HG03139 (cell line): Measurements from ENCODE around the gene SLC48A1.

Source experiments
- ATAC-seq: cut with Tn5 transposase; IDR thresholded peaks from one replicate; pipeline ENCODE4 v1.9.1; 2021; ENCODE audit not compliant: unreplicated experiment

The SLC48A1 gene

DNA sequence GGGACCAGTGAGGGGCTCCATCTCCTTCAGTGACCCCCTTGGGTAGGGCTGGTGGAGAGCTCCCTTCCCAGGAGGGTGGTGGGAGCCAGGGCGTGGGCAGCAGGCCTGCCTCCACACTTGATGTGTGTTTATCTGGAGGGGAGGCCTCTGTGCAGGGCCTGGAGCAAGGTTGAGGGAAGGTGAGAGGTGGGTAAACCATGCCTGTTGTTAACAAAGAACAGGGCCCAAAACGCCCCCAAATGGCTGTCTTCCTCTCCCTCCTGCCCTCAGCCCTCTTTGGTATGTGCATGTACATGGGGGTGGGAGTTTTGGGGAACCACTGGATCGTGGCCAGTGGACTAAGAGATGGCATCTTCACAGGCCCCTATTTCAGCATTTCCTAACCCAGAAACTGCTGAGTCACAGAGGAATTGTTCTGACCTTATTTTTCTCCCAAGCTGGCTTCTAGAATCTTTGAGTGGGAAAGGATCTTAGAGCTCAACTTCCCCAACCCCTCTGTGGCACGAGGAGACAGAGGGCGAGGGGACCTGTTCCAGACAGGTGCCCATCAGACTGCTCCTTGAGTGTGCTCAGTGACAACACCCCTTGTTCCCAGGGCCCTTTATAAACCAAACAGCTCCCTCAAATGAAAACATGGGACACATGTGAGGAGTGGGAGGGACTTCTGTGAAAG is 3.6 kb downstream of the SLC48A1 start:
- ATAC-seq, result no peak

- ATAC-seq, result no peak
Observed at GRCh38 chr12:47777151-47777550, 4.1 kb downstream of the SLC48A1 start.

DNA sequence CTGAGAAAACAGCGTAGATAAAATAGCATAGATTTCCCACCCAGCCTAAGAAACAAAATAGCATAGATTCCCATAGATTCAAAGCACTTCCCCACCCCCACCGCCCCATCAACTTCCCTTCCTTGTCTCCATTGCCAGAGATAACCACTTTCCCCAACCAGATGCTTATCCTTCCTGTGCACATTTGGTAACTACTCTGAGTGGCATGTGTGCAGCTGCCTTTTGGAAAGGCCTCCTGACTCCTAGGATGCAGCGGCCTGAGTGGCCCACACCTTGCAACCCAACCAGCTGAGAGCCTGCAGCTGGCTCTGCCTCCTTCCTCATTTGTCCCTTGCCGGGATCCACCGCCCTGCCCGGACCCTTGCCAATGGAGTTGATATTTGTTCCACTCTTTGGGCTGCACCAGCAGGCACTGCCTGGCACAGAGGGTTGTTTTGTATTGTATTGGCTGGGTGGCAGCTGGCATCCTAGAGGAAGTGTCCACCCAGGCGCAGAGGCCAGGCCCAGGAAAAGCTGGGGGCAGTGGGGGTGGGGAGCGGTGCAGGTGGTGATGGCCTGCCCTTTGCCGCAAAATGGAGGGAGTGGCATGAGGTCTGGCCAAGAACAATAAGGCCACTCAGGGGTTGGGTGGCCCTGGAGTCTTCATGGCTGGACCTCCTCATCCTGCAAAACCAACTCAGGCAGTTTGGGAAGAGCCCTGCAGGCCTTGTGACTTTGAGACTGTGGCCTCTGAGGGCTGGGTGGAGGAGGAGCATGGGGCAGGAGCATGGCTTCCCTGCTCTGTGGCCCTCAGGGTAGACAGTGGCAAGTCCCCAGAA is 4.9 kb downstream of the SLC48A1 start:
- ATAC-seq, result no peak

DNA sequence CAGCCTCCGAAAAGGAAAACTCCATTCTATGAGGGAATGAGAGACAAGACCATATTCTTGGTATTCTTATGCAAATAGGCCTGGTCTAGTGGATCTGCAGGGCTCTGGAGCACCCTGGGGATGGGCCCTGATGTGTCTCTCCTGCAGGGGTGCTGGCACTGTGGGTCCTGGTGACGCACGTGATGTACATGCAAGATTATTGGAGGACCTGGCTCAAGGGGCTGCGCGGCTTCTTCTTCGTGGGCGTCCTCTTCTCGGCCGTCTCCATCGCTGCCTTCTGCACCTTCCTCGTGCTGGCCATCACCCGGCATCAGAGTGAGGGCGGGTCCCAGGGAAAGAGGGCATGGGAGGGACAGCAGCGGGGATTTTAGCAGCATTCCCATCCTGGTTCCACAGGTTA is 5.8 kb downstream of the SLC48A1 start:
- ATAC-seq, result no peak

DNA sequence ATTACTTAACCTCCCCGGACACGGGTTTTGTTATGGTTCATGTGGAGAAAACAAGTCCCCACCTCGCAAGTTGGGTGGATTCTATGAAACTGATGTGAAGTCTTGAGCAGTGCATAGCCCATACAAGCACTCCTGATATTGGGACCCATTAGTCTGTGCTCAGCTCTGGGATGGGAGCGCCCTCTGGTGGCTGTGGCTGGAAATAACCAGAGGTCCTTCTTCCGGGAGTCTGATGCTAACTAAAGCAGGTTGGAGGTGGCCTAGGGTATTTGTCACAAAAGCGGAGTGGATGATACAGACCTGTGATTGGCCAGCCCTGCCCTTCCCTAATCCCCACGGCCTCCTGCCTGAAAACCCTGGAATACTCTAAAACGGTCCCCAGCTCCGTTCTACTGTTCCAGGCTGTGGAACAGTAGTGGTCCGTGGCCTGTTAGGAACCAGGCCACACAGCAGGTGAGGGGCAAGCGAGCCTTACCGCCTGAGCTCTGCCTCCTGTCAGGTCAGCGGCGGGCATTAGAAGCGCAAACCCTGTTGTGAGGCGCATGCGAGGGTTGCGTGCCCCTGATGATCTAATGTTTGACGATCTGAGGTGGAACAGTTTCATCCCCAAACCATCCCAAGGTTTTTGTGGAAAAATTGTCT is 6.4 kb downstream of the SLC48A1 start:
- ATAC-seq, result no peak

DNA sequence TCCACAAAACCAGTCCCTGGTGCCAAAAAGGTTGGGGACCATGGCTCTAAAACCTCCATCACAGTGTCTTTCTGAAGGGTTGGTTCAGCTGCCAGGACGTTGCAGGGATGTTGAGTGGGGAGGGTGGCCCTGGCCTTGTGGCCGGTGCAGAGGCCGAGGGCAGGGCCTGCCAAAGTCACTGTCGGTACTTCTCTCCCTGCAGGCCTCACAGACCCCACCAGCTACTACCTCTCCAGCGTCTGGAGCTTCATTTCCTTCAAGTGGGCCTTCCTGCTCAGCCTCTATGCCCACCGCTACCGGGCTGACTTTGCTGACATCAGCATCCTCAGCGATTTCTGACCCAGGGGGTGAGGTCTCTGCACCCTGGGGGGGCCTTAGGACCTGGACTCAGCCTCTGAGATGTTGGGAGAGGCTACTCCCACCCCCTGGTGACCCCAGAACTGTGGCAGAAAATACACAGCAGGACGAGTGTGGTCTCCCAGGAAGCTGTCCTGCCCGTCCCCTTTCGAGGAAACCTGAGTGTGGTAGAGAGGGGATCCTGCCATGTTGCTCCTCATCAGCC is 7.0 kb downstream of the SLC48A1 start:
- no peak for ATAC-seq

DNA sequence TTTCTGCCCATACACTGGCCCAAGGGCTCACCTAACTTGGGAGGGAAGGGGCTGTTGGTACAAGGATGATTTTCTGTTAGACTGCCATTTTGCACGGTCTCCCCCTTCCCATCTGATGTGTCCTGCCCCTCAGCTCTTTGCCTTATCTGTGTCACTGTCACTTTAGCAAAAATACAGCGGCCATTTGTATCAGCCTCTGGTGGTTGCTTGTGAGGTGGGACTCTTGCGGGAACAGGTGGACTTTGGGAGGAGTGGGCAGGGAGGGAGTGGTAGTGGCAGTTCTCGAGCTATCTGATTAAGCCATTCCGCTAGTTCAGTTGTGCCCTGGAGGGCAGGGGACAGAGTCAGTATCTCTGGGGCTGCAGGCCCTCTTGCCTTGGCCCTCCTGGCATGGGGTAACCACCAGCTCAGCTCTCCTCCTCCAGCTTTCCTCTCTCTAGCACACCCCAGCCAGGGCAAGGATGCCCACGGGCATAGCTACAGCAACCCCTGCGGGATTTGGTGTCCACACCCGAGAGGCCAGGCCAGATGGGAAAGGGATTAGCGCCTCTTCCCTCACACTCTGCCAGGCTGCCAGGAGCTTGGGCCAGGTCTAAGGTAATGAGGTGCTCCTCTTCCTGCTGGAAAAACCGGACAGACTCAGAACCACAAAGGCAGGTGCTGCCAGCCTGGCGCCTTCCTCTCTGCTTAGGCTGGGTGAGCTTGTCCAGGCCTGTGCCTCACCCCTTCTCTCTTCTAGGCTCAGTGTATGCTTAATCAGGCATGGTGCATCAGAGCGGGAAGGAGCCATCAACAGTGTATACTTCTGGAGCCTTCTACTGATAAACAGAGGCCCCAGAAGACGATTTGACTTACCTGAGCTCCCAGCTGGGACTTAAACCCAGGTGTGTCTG is 8.7 kb downstream of the SLC48A1 start:
- ATAC-seq, result no peak

- ATAC-seq, result no peak
Observed at GRCh38 chr12:47782372-47782770, 9.3 kb downstream of the SLC48A1 start.

DNA sequence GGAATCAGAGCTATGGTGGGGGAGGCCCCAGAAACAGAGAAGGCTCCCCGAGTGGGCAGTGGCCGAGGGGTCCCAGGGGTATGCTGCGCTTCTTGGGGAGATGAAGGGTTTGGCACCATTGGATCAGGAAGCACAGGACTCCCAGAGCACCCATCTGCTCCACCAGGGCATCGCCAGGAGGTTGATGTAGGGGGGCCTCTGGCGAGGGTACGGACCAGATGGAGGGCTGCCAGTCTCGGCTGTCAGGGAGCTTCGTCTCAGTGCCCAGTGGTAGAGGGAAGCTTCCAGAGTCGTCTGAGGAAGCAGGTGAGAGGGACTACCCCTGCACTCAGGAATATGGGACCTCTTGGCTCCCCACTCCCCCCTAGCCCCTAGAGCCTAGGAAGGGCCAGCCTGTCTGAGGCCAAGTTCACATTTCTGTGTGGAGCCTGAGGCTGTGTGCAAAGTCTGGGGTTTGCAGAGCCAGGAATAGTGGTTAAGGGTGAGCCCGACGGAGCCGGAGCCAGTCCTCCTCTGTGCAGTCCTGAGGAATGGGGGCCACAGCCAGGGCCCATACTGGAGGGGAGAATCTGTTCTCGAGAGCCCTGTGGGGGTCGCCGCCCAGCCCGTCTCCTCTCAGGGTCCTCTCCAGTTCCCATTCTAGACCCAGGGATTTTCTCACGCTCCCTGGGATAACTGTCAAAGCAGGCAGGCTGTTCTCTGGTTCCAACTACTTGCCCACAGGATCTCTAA is 10.2 kb downstream of the SLC48A1 start:
- no peak for ATAC-seq

DNA sequence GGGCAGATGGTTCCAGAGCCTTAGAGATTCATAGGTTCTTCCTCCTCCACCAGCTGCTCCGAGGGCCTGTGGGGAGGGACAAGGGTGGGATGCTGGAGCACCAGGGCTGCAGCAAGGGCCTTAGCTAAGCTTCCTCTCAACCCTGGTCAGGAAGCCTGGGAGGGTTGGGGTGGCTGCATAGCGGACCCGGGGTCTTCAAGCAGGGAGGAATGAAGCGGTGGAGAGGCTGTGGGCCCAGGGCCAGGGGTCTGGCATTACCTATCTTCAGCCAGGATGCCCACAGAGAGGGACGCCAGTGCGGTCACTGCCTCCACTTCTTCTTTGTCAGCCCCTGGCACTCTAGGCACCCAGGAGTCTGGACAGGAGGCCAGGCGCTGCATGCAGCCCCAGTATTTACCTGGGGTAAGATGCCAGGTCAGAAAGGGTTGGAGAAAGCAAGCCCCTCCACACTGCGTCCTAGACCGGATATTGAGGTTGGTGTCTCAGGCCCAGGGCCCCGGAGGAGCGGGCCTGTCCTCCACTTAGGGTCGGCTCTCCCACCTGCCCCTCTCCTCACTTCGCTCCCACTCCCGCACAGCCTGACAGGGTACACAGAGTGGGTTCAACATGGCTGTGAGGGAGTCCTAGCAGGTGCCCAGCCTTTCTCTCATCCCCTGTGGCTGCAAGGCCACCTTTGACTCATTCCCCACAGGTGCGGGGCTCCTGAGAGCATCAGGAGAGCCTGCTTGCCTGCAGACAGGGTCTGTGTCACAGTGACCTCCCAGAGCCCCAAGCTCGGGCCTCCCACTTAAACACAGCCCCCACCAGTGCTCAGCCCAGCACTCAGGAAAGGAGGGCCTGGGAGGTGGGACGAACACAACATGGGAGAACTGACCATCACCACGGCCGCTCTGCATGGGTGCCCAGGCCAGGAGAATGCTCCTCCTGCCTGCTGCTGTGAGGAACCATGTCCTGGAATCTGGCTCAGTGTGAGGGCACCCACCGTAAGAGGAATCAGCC is 11.1 kb downstream of the SLC48A1 start:
- no peak for ATAC-seq

- ATAC-seq, result no peak
Observed at GRCh38 chr12:47785036-47785886, 12.2 kb downstream of the SLC48A1 start.

GRCh38 chr12:47785887-47786661 is 13.0 kb downstream of the SLC48A1 start:
- no peak for ATAC-seq

DNA sequence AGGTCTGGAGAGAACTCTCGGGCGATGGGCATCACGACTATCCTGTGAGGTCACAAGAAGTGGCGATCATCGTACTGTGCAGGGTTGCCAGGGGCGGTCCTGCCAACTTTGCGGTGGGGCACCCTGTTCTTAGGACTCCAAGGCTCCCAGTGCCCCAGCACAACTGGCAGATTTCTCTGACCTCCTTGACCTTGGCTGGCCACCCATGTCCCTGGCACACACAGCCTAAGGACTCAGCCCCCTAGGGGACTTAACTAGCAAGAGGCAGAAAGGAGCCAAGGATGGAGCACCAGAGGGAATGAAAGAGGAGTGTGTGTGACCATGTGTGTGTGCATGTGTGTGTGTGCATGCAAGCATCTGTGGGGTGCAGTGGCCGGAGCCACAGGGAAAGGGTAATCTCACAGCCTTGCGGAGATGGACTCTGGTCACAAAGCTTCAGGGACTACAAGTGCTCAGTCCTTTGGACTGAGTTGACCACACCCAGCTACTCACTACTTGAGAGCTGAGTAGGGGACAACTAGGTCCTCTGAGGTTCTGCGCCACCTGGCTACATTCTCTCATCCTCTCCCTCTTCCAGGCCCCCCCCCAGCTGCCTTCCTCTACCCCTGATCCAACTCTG is 13.7 kb downstream of the SLC48A1 start:
- no peak for ATAC-seq

- no peak for ATAC-seq
Observed at GRCh38 chr12:47787596-47788319, 14.7 kb downstream of the SLC48A1 start.

DNA sequence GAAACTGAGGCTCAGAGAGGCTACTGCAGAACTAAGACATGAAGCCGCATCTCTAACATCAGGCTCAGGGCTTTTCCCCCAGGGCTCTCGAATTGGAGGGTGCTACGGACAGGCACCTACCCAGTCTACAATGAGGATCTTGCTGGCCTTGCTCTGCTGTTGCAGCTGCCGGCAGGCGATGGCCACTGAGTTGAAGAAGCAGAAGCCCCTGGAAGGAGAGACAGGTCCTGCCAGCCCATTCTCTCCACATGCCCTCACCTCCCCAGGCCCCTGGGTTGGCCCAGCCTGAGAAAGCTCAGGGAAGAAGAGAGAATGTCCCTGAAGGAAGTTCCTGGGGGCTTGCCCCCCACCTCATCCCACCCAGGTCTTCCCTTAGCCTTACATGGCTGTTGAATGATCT is 16.1 kb downstream of the SLC48A1 start:
- ATAC-seq, result no peak
